NCI-H1048 (cell line): ENCODE data around the gene RBM10.

Experiments used
- DNase-seq: peaks from one replicate; lab custom pipeline; 2025; lab: John Stamatoyannopoulos, UW

RBM10 gene

GRCh38 chrX:47198026-47198686, 53.1 kb downstream of the RBM10 start:
- DNase-seq, result no peak

- no peak for DNase-seq
Measured at GRCh38 chrX:47198687-47199080, 53.7 kb downstream of the RBM10 start.

DNA sequence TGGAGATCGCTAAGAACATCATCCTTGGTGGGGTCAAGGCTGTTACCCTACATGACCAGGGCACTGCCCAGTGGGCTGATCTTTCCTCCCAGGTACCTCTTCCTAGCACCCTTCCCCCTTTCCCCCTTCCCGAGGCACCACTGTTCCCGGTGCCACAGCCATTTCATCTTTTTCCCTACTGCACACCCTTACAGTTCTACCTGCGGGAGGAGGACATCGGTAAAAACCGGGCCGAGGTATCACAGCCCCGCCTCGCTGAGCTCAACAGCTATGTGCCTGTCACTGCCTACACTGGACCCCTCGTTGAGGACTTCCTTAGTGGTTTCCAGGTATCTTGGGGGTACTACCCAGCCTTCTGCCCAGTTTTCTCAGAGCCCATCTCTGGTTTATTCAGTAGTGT, 54.3 kb downstream of the RBM10 start:
- DNase-seq, result no peak

- DNase-seq, result no peak
Measured at GRCh38 chrX:47200385-47201150, 55.5 kb downstream of the RBM10 start.

GRCh38 chrX:47201345-47201944, 56.4 kb downstream of the RBM10 start:
- no peak for DNase-seq

DNA sequence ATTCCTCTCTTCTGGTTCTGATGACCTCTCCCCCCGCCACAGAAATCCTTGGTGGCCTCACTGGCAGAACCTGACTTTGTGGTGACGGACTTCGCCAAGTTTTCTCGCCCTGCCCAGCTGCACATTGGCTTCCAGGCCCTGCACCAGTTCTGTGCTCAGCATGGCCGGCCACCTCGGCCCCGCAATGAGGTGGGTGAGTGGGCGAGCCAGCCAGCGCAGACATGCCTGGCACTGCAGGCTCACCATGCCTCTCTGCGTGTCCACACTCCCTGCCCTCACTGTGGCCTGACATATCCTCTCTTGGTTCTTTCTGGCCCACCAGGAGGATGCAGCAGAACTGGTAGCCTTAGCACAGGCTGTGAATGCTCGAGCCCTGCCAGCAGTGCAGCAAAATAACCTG, 57.3 kb downstream of the RBM10 start:
- no peak for DNase-seq

DNA sequence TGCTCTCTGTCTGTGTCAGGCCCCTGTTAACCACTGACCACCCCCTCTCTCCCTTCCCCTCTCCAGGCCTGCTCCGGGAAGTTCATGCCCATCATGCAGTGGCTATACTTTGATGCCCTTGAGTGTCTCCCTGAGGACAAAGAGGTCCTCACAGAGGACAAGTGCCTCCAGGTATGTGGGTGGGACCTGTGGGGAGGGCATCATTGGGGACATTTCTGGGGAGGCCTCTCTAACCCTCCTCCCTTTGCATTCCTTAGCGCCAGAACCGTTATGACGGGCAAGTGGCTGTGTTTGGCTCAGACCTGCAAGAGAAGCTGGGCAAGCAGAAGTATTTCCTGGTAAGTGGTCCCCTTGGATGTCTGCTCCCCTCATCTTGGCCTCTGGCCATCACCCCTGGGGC, 57.9 kb downstream of the RBM10 start:
- no peak for DNase-seq

- DNase-seq, result no peak
Measured at GRCh38 chrX:47204970-47205369, 59.9 kb downstream of the RBM10 start.

GRCh38 chrX:47206316-47206715, 61.3 kb downstream of the RBM10 start:
- DNase-seq, result no peak

- no peak for DNase-seq
Measured at GRCh38 chrX:47208108-47208507, 63.1 kb downstream of the RBM10 start.

GRCh38 chrX:47209508-47210238, 64.7 kb downstream of the RBM10 start:
- DNase-seq, result no peak

- no peak for DNase-seq
Measured at GRCh38 chrX:47210661-47211425, 65.8 kb downstream of the RBM10 start.

GRCh38 chrX:47212381-47213293, 67.6 kb downstream of the RBM10 start:
- DNase-seq, result no peak

DNA sequence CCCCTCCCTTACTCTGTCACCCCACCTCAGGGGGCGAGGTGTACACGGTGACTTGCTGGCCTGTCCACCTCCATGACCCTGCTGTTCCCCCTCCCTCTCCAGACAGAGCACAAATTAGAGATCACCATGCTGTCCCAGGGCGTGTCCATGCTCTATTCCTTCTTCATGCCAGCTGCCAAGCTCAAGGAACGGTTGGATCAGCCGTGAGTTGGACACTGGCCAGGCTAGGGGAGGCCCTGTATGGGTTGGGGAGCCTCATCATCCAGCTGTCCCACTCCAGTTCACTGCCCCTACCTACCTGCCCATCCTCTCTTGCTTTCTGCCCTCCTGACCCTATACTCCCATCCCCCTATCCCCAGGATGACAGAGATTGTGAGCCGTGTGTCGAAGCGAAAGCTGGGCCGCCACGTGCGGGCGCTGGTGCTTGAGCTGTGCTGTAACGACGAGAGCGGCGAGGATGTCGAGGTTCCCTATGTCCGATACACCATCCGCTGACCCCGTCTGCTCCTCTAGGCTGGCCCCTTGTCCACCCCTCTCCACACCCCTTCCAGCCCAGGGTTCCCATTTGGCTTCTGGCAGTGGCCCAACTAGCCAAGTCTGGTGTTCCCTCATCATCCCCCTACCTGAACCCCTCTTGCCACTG, 69.5 kb downstream of the RBM10 start:
- no peak for DNase-seq

DNA sequence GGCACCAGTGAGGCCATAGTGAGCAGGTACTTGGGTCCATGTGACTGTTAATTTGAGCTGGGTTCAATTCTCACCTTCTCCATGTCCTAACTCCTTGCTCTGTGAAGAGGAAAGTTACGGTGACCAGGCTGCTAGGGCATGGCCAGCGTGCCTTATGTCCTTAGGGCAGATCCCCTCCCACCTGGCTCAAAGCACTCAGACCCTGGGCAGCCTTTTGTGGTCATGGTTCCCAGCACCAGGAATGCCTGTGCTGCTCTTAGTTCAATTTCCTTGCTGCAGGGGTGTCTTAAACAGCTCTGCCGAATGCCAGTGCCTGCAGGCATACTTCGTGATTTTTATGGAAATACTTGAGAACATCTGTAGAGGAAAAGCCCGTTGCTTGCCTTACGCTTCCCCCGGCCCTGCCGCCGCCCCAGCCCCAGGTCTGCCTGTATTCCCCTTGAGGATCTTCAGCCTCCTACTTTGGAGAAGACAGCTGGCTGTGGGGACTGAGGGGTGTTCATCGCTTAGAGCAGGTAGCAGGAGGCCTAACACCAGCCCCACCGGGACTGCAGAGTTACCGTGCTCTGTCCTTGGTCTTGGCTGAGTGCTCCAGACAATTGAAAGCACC, 70.4 kb downstream of the RBM10 start:
- DNase-seq, result no peak

DNA sequence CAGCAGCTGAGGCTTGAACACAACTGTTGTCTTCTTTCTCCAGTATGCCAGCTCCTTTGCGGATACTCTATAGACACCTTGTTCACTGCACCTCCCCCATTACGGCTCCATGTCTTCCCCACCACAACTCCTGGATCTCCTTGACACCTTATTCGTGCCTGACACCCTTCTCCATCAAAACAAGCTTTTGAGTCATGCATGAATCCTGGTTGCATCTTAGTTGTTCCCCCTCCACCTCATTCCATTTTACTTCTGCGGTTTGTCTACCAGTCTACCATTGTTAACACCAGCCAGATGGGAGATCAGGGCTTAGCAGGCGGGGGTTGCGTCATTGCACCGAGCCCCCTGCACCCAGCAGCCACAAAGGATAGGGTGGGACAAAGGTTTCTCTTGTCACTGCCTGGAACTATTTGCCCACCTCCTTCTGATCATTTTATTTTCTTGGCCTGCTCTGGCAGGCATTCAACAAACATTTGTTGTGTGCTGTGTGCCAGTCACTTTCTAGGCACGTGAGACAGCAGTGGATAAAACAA, 71.4 kb downstream of the RBM10 start:
- DNase-seq, result no peak

GRCh38 chrX:47217121-47217851, 72.3 kb downstream of the RBM10 start:
- peak; percentile 1 for DNase-seq

GRCh38 chrX:47217852-47218279, 72.8 kb downstream of the RBM10 start:
- DNase-seq, result peak; percentile 99
